Measurements from ENCODE around the gene PTPRN2.

PTPRN2 gene

GRCh38 chr7:158329014-158329610 is 258.5 kb downstream of the PTPRN2 start:
- DNase-seq (ENCODE audit: low read depth), result no peak
- no peak for TF ChIP-seq CTCF (conservative IDR thresholded peaks at IDR 0.05; ENCODE audit: low read length)
- H3K4me3 ChIP-seq (ENCODE audit: low read length), result no peak overlapping the region

GRCh38 chr7:158328376-158329013 is 259.1 kb downstream of the PTPRN2 start:
- no peak overlapping the region for H3K4me3 ChIP-seq (ENCODE audit: low read length)
- no peak for TF ChIP-seq CTCF (conservative IDR thresholded peaks at IDR 0.05; ENCODE audit: low read length)
- no peak for DNase-seq (ENCODE audit: low read depth)

GRCh38 chr7:158327571-158328180 is 259.9 kb downstream of the PTPRN2 start:
- H3K4me3 ChIP-seq (ENCODE audit: low read length), result no peak overlapping the region
- DNase-seq (ENCODE audit: low read depth), result no peak
- no peak for TF ChIP-seq CTCF (conservative IDR thresholded peaks at IDR 0.05; ENCODE audit: low read length)

GRCh38 chr7:158327012-158327411 is 260.6 kb downstream of the PTPRN2 start:
- DNase-seq (ENCODE audit: low read depth), result no peak
- no peak overlapping the region for H3K4me3 ChIP-seq (ENCODE audit: low read length)
- no peak for TF ChIP-seq CTCF (conservative IDR thresholded peaks at IDR 0.05; ENCODE audit: low read length)

GRCh38 chr7:158325530-158326381 is 261.9 kb downstream of the PTPRN2 start:
- DNase-seq (ENCODE audit: low read depth), result no peak
- no peak for TF ChIP-seq CTCF (conservative IDR thresholded peaks at IDR 0.05; ENCODE audit: low read length)
- no peak overlapping the region for H3K4me3 ChIP-seq (ENCODE audit: low read length)

GRCh38 chr7:158324397-158325360 is 262.9 kb downstream of the PTPRN2 start:
- TF ChIP-seq CTCF (conservative IDR thresholded peaks at IDR 0.05; ENCODE audit: low read length), result no peak
- no peak overlapping the region for H3K4me3 ChIP-seq (ENCODE audit: low read length)
- DNase-seq (ENCODE audit: low read depth), result no peak

Data from AG10803 (cell line).